SJCRH30 (cell line): ENCODE measurements around the gene PPM1H. TPM values are rescaled to one million over a fixed set of nuclear protein-coding genes. Genes with fewer than 3 reads are reported as not detected.
"Not testable (repeated sequence)": the region's sequence is repeated elsewhere in the genome, so short reads cannot be mapped to it uniquely, and the experiment has no call there.

Experiments used
- DNase-seq, 2 experiments: peaks; one replicate each; pipeline ENCODE4 v3.0.0-alpha.2; 2015 to 2020
- H3K27ac ChIP-seq: fragments of 250-450 bp; sonication (Bioruptor Pico); 2 replicates; pipeline ENCODE4 v1.5.1; 2020; ENCODE audit warnings: mild to moderate bottlenecking, moderate library complexity
- H3K27me3 ChIP-seq: fragments of 250-450 bp; sonication (Bioruptor Pico); 2 replicates; pipeline ENCODE4 v1.5.1; 2020; ENCODE audit warnings: mild to moderate bottlenecking, moderate library complexity
- H3K36me3 ChIP-seq: fragments of 250-450 bp; sonication (Bioruptor Pico); 2 replicates; pipeline ENCODE4 v1.5.1; 2020; ENCODE audit warnings: mild to moderate bottlenecking, moderate library complexity
- H3K4me1 ChIP-seq: fragments of 250-450 bp; sonication (Bioruptor Pico); 2 replicates; pipeline ENCODE4 v1.5.1; 2020; ENCODE audit warnings: mild to moderate bottlenecking, moderate library complexity
- H3K4me3 ChIP-seq: fragments of 250-450 bp; sonication (Bioruptor Pico); 2 replicates; pipeline ENCODE4 v1.5.1; 2020; ENCODE audit warnings: mild to moderate bottlenecking, moderate library complexity
- H3K9me3 ChIP-seq: fragments of 250-450 bp; sonication (Bioruptor Pico); replicated peaks from 2 replicates; pipeline ENCODE4 v1.5.1; 2020; ENCODE audit warnings: mild to moderate bottlenecking, moderate library complexity
- total RNA-seq: library from RNA; depleted of rRNA; stranded (reverse); fragments of >200 nt; shearing (Covaris generic); gene quantifications from 2 replicates; pipeline ENCODE4 v1.2.3, GENCODE V29; 2014

The PPM1H gene
- total RNA-seq, 1 experiment from 2014 or later = 4.1 TPM

GRCh38 chr12:62907561-62907960, 27.4 kb downstream of the PPM1H start:
- Histone ChIP-seq H3K9me3 (peaks cover 3% of the 10 kb centered on the region; the same call in 1 of the 2 replicates), H3K27ac (no peak overlapping the region), H3K27me3 (no peaks in the 10 kb centered on the region), H3K4me3 (no peak overlapping the region), H3K4me1 (peaks cover 40% of the 10 kb centered on the region), H3K36me3 (no peaks in the 10 kb centered on the region)
- no peak for DNase-seq

GRCh38 chr12:62907078-62907477, 27.9 kb downstream of the PPM1H start:
- Histone ChIP-seq H3K9me3 (peaks cover 3% of the 10 kb centered on the region; the same call in 1 of the 2 replicates), H3K4me3 (no peak overlapping the region), H3K27ac (no peak overlapping the region), H3K36me3 (no peaks in the 10 kb centered on the region), H3K4me1 (peaks cover 35% of the 10 kb centered on the region), H3K27me3 (no peaks in the 10 kb centered on the region)
- no peak for DNase-seq

GRCh38 chr12:62903151-62903550, 31.8 kb downstream of the PPM1H start:
- H3K4me1 ChIP-seq = peaks cover 8% of the 10 kb centered on the region; the same call in 1 of the 2 replicates
- H3K36me3 ChIP-seq = no peaks in the 10 kb centered on the region
- no peaks in the 10 kb centered on the region for H3K27me3 ChIP-seq
- H3K4me3 ChIP-seq = no peak overlapping the region
- H3K9me3 ChIP-seq = peaks cover 3% of the 10 kb centered on the region; the same call in 1 of the 2 replicates
- no peak overlapping the region for H3K27ac ChIP-seq
- DNase-seq = no peak

- Histone ChIP-seq H3K4me1 (peaks cover 8% of the 10 kb centered on the region; the same call in 1 of the 2 replicates), H3K27ac (no peak overlapping the region), H3K36me3 (no peaks in the 10 kb centered on the region), H3K4me3 (no peak overlapping the region), H3K9me3 (no peaks in the 10 kb centered on the region), H3K27me3 (no peaks in the 10 kb centered on the region)
- peak in 1 of 2 experiments; percentile 27 for DNase-seq
Observed at GRCh38 chr12:62900686-62901272, 34.2 kb downstream of the PPM1H start.

- no peaks in the 10 kb centered on the region for H3K9me3 ChIP-seq
- no peak for DNase-seq
Observed at GRCh38 chr12:62899568-62900390, 35.2 kb downstream of the PPM1H start.

GRCh38 chr12:62898526-62898925, 36.4 kb downstream of the PPM1H start:
- DNase-seq = no peak
- H3K27ac ChIP-seq = no peak overlapping the region
- peaks cover 8% of the 10 kb centered on the region; the same call in 1 of the 2 replicates for H3K4me1 ChIP-seq
- H3K27me3 ChIP-seq = no peaks in the 10 kb centered on the region
- H3K36me3 ChIP-seq = no peaks in the 10 kb centered on the region
- H3K9me3 ChIP-seq = no peaks in the 10 kb centered on the region
- no peak overlapping the region for H3K4me3 ChIP-seq

More at GRCh38 chr12:62899568-62900390, 35.2 kb downstream of the PPM1H start:
- Histone ChIP-seq H3K4me3 (no peak overlapping the region), H3K4me1 (peaks cover 8% of the 10 kb centered on the region; the same call in 1 of the 2 replicates), H3K27ac (no peak overlapping the region), H3K36me3 (no peaks in the 10 kb centered on the region), H3K27me3 (no peaks in the 10 kb centered on the region)

- Histone ChIP-seq H3K36me3 (no peaks in the 10 kb centered on the region), H3K9me3 (no peaks in the 10 kb centered on the region), H3K4me1 (no peaks in the 10 kb centered on the region; the same call in 1 of the 2 replicates), H3K4me3 (no peak overlapping the region), H3K27me3 (no peaks in the 10 kb centered on the region), H3K27ac (no peak overlapping the region)
- no peak for DNase-seq
Observed at GRCh38 chr12:62895351-62895877, 39.5 kb downstream of the PPM1H start.

GRCh38 chr12:62893276-62893675, 41.7 kb downstream of the PPM1H start:
- H3K36me3 ChIP-seq = no peaks in the 10 kb centered on the region
- no peak for DNase-seq
- no peaks in the 10 kb centered on the region for H3K27me3 ChIP-seq
- no peak overlapping the region for H3K4me3 ChIP-seq
- H3K27ac ChIP-seq = no peak overlapping the region
- H3K9me3 ChIP-seq = no peaks in the 10 kb centered on the region
- no peaks in the 10 kb centered on the region for H3K4me1 ChIP-seq

GRCh38 chr12:62891805-62892549, 43.0 kb downstream of the PPM1H start:
- H3K36me3 ChIP-seq = no peaks in the 10 kb centered on the region
- no peaks in the 10 kb centered on the region for H3K27me3 ChIP-seq
- H3K4me3 ChIP-seq = no peak overlapping the region
- H3K27ac ChIP-seq = no peak overlapping the region
- H3K4me1 ChIP-seq = no peaks in the 10 kb centered on the region
- H3K9me3 ChIP-seq = no peaks in the 10 kb centered on the region
- DNase-seq = no peak

GRCh38 chr12:62888454-62889110, 46.4 kb downstream of the PPM1H start:
- DNase-seq = no peak
- Histone ChIP-seq H3K27me3 (no peaks in the 10 kb centered on the region), H3K4me3 (no peak overlapping the region)

GRCh38 chr12:62886796-62887195, 48.2 kb downstream of the PPM1H start:
- H3K27me3 ChIP-seq = no peaks in the 10 kb centered on the region
- no peaks in the 10 kb centered on the region for H3K36me3 ChIP-seq
- H3K27ac ChIP-seq = no peak overlapping the region
- no peak overlapping the region for H3K4me3 ChIP-seq
- no peak for DNase-seq
- H3K4me1 ChIP-seq = peaks cover 10% of the 10 kb centered on the region
- H3K9me3 ChIP-seq = no peaks in the 10 kb centered on the region

More at GRCh38 chr12:62888454-62889110, 46.4 kb downstream of the PPM1H start:
- Histone ChIP-seq H3K9me3 (no peaks in the 10 kb centered on the region), H3K27ac (no peak overlapping the region), H3K4me1 (0 out of 2 replicates have a peak, but pooled peaks cover under 1% of the 10 kb centered on the region), H3K36me3 (no peaks in the 10 kb centered on the region)

- Histone ChIP-seq H3K4me1 (peaks cover 14% of the 10 kb centered on the region), H3K27ac (no peak overlapping the region), H3K36me3 (no peaks in the 10 kb centered on the region), H3K4me3 (no peak overlapping the region), H3K27me3 (no peaks in the 10 kb centered on the region), H3K9me3 (no peaks in the 10 kb centered on the region)
- no peak for DNase-seq
Observed at GRCh38 chr12:62885242-62885641, 49.7 kb downstream of the PPM1H start.

GRCh38 chr12:62884832-62885231, 50.1 kb downstream of the PPM1H start:
- not testable (repeated sequence) for H3K27ac ChIP-seq

GRCh38 chr12:62882696-62883095, 52.3 kb downstream of the PPM1H start:
- DNase-seq = peak; percentile 19 to 20
- no peaks in the 10 kb centered on the region for H3K36me3 ChIP-seq
- no peak overlapping the region for H3K4me3 ChIP-seq
- H3K27me3 ChIP-seq = no peaks in the 10 kb centered on the region
- H3K9me3 ChIP-seq = no peaks in the 10 kb centered on the region
- no peak overlapping the region for H3K27ac ChIP-seq
- peaks cover 14% of the 10 kb centered on the region for H3K4me1 ChIP-seq

More at GRCh38 chr12:62884832-62885231, 50.1 kb downstream of the PPM1H start:
- H3K4me1 ChIP-seq = peaks cover 14% of the 10 kb centered on the region
- not testable (repeated sequence) for DNase-seq, H3K9me3 ChIP-seq, H3K27me3 ChIP-seq, H3K4me3 ChIP-seq, H3K36me3 ChIP-seq
